HG03139 (cell line): ENCODE data around the gene CHD2.
A peak's percentile ranks its signal among the peaks of the same experiment; 100 is the strongest.
"Not testable (repeated sequence)": the region's sequence is repeated elsewhere in the genome, so short reads cannot be mapped to it uniquely, and the experiment has no call there.

ENCODE experiments used
- ATAC-seq: cut with Tn5 transposase; IDR thresholded peaks from one replicate; pipeline ENCODE4 v1.9.1; 2021; ENCODE audit not compliant: unreplicated experiment

CHD2 gene

DNA sequence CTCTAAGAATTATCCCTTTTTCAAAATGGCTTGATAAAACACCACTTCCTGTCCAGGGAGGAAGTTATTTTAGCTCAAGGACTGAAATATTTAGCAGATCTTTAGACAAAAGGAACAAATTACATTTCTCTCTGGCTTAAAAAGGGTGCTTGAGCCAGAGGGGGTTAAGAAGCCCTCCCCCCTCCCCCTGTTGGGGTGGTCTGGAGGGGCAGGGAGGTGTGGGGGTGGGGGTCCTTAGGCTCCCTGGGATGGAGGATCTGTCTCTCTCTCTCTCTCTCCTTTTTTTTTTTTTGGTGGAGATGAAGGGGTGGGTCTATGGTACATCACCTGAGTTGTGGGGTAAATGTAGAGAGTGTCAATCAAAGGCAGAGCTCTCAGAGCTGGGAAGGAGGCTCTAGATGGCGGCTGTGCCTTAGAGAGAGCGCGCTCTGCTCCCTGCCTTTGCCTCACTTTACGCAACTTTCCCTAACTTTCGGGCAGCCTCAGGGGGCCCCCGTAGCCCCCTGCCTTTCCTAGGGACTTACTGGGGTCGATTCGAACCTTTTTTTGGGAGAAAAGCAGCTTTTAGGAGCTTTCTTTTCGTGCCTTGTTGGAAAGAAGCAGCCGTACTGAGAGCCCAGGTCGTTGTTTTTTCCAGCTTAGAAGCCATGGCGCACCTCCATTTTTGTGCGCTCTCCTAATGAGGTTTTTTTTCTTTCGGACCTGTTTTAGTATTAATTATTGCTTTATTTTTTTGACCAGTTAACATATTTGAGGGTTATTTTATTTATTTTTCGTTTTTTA is at the start of gene CHD2:
Gene CHD2, plus strand, starts transcription at position 377 of the 783 bp plus-strand sequence. CDS start 914 bp downstream, outside the sequence.
- peak; percentile 60 for ATAC-seq

DNA sequence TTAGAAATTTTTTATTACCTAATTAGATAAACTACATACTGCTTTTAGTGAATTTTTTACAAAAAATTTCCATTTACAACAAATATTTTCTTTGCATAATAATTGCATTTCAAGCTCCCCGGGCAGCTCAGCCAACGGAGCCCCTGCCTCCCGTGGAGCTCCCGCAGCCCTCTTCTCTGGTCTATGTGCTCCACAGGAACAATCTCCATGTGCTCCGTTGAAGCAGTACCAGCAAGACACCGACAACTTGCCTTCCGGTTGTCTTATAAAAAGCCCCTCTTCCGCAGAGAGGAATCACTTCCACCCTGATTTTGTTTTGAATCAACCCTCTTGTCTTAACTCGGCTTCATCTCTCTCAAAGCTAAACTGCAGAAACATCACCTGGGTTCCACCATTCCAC is 46.9 kb upstream of the CHD2 start:
- no peak for ATAC-seq

DNA sequence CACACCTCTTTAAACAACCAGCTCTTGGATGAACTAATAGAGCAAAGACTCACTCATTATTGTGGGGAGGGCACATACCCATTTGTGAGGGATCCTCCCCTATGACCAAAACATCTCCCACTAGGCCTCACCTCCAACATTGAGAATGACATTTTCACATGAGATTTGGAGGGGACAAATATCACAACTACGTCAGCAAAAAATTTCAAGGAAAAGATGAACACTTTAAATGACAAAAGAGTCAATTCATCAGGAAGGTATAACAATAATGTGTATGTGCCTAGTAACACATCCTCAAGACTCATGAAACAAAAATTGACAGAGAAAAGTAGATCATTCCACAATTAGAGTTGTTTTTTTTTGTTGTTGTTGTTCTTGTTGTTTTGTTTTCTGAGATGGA is 38.4 kb upstream of the CHD2 start:
- ATAC-seq: no peak

DNA sequence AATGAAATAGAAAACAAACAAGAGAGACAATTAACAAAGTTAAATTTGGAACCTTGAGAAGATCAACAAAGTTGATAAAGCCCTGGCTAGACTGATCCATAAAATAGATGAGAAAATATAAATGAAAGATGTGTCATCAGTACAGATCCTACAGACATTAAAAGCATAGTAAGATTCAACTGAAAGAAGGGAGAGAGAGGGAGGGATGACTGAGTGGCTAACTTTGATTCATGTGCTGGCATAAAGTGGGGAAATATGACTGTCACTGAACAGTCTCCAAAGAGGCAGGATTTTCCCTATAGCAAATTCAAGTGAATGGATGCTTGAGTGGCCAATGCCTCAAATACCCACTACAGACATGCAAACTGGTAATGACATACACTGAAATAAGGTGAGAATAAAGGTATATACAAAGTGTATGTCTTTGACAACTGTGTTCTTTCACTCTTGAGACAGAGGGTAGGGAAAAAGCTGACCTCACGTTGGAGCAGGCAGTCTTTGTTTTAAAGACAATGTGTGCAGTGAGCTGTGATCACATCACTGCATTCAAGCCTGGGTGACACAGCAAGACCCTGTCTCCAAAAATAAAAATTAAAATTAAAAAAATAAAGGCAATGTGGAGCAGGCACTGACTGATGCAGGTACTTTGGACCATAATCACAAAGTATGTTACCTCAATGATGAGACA is 35.9 kb upstream of the CHD2 start:
- ATAC-seq: no peak

DNA sequence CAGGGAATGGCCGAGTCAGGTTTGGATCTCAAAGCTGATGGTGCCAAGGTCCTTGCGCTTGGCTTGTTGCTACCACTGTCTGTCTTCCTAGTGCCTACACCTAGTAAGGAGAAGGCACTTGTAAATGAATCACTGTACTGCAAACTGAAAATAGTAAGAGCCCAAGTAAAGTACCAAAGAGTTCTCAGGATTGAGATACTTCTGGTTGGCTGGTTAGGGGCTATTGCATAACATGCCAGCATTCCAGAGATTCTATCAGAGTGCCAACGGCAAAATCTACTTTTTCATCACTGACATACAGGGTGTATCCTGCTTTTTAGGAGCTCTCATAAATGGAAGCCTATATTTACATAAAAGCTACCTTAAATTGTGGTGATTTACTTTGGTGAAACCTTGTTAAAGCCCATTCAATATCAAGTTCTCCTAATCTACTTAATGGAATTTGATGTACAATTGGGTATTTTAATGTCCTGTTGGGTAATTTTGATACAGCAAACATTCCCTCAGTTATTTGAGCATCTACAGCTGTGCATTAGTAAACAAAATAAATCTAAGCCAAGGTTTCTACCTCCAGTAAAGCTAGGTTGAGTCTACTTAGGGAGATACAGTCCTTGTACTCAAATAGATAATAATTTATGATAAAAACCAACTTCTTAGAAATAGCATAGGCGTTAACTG is 30.7 kb upstream of the CHD2 start:
- no peak for ATAC-seq

DNA sequence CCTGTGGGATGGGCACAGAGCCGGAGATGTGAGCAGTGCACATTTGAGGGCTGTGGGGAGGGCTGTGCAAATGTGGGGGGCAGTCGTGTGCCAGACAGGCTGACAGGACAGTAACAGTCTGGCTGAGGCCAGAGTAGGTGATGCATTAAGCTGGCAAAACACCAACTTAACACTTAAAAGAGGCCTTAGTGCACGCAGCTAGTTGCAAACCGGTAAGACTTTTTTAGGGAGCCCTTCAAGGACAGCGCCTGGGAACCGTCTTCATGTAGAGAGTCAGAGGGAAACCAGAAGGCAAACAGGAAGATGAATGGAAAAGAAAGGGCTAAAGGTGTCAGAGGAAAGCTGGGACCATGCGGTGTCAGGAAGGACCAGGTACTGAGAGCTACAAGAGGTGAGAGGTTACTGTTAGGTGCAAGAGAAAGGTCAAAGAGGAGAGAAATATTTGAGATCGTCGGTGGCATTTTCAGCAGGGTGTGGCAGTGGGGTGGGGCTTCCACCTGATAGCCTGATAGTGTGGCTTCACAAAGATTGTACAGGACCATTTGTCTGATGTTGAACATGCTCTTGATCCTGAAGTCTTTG is 30.0 kb upstream of the CHD2 start:
- ATAC-seq: no peak

DNA sequence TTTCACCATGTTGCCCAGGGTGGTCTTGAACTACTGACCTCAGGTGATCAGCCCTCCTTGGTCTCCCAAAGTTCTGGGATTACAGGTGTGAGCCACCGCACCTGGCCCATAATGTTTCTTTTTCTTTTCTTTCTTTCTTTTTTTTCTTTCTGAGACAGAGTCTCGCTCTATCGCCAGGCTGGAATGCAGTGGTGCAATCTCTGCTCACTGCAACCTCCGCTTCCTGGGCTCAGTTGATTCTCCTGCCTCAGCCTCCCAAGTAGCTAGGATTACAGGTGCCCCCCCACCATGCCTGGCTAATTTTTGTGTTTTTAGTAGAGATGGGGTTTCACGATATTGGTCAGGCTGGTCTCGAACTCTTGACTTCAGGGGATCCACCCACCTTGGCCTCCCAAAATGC is 27.2 kb upstream of the CHD2 start:
- ATAC-seq: not testable (repeated sequence)

DNA sequence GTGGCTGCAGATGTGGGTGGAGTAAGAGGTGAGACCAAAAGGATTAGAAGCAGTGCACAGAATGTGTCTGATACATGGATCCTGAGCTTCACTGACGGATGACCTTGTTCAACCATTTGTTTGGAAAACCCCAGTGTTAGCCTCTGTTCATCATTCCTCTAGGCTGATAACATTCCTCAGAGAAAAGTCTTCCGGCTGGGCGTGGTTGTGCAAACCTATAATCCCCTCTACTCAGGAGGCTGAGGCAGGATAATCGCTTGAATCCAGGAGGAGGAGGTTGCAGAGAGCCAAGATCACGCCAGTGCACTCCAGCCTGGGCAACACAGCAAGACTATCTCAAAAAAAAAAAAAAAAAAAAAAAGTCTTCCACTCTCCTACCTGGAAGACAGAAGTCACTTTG is 23.1 kb upstream of the CHD2 start:
- no peak for ATAC-seq

DNA sequence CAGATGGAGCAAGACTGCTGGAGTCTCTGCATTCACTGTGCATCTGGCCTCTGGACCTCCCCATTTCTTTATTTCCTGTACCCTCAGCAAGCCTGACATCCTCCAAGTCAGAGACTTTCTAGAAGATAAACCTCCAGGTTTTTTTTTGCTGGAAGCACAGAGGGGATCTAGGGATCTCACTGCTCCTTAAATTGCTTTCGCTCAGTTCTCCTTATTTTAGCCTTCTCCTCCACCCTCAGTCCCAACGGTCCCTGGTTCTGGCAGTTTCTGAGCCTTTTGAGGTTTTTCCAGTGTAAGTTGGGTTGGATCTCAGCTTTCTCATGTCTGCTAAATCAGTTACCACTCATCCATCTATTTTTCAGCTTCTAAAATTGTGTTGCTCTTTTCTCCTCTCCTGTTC is 22.7 kb upstream of the CHD2 start:
- ATAC-seq: no peak

DNA sequence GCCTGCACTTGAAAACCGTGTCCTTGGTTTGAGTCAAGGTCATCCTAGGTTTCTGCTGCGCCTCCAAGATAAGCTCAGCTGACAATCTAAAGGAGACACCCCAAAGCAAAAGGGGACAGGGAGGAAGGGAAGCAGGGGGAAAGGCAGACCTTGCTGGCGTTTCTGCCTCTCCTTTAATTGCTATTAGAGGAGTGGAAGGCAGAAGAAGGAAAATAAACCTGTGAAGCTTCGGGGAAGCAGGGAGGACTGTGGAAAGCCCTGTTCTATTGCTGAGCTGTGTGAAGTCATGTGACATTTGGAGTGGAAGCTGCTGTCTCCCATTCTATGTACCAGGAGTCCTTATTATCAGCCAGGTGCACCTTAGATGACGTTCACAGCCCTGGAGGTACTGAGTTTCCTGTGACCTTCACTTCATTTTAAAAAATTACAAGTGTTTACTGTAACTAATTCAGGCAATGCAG is 21.5 kb upstream of the CHD2 start:
- ATAC-seq: no peak

DNA sequence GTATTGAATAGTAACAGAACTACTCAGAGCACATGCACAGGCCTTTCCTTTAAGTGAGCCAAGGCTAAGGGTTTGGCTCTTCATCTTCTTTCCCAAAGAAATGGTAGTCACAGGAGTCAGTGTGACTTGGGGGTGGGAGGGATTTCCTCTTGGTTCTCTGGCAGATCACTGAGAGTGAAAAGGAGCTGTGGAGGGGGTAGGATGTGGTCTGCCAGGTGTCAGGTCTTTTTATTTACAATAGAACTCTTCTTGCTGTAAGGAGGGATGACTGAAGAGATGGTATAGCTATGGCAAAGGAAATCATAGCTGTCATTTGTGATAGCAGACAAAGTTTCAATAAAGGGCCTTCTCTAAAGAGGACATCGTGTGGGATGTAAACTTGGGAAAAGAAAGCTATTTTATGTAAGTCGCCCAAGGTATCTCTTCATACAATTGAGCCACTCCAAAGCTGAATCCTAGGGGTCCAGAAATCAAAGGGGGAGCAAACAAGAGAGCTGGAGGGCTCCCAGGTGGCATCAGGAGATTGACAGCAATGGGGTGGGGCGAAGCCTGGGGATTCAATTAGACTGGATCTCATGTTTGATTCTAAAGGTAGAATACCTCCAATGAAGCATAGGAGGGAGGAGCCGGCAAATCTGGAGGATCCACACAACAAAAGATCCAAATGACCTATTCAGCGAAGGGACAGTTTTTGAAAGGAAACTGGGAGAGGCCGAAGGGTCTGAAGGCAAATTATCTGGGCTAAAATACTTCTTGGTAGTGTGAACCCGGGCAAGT is 20.0 kb upstream of the CHD2 start:
- no peak for ATAC-seq

DNA sequence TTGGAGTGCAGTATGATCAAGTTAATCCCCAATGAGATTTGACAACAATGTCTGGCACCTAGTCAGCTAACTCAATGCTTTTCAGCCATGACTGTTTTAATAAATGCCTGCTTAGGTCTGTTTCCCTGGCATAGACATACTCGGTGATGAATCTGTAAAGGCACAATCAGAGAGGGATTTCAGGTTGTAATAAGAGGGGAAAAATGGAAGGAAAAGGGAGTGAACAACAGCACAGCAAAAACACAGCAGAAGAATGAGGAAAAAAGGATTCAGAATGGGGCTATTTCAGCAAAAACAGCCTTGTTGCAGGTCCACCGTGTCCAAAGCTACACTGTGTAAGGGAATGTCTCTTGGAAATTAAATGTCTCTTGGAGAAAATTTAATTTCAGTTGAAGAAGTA is 19.3 kb upstream of the CHD2 start:
- ATAC-seq: no peak

DNA sequence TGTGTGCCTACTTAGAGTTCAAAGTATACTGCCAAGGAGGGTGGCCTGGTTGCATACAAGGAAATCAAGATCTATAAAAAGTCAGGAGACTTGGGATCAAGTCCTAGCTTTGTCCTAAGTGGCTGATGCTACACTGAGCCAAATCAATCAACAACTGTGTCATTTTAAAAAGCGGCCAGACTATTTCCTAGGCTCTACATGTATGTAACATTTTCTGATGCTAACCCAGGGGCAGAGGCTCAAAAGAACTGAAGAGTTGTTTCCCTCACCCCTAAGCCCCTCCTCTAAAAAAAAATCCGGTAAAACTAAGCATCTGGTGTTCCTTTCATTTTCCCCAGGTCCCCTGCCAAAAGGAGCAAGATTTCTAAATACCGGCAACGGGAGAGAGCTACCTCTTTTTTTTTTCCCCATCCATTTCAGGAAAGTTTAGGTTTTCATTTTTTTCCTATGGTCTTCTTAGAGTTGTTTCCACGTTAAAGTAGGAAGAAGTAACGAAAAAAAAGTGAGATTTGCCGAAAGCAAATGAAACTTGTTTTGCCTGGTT is 18.8 kb upstream of the CHD2 start:
- no peak for ATAC-seq

DNA sequence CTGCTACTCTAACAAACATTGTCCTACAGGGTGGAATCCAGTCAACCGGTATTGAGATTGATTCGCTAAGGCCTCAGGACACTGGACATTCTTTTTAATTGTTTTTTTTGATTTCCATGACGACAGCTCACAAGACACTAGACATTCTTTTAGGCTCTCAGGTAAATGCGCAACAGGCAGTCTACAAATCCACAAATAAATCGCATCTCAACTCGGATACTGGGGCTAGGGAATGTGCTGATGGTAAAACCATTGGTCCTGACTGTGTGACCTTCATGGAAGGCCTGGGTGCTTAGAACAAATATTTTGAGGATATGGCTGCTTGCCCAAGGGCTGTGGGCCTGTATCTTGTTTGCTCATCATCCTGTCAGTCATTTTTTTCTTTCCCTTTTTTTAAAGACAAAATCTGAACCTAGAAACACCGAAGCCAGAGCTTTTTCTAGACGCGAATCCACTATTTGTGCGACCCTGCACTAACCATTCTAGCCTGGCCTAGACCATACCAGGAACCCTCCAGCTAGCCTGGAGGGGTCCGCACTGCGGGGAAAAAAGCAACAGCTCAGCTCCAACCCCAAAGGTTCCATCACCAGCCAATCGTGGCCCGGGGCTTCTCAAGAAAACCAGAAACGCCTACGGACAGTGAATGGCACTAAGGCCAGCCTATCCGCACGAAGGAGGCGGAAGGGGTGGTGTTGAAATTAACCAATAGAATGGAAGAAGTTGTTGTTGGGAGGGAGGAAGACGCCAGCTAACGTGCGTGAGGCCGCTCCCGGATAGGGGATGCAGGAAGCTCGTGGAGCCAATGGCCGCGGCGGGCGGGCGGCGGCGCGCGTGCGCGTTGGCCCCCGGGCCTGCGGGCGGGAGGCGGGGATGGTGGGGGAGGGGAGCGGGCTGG is 18.1 kb upstream of the CHD2 start:
- peak; percentile 94 for ATAC-seq

DNA sequence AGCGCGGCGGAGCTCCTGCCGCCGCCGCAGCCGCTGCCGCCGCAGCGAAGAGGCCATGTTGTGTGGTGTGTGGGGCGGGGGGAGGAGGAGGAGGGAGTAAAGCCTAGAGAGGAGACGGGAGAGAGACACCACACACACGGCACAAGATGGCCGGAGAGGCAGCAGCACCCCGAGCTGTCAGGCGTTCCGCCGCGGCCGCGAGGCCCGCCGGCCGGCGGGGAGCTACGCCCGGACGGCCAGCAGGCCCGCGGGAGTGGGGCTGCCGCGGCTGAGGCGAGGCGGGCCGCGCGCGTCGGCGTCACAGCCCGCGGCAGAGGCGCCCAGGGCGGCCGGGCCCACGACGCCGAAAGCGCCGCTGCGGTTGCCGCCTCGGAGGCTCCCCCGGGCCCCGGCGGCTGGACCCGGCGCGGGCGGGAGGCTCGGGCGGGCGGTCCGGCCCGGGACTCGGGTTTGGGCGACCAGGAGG is 17.4 kb upstream of the CHD2 start:
- peak; percentile 52 for ATAC-seq

DNA sequence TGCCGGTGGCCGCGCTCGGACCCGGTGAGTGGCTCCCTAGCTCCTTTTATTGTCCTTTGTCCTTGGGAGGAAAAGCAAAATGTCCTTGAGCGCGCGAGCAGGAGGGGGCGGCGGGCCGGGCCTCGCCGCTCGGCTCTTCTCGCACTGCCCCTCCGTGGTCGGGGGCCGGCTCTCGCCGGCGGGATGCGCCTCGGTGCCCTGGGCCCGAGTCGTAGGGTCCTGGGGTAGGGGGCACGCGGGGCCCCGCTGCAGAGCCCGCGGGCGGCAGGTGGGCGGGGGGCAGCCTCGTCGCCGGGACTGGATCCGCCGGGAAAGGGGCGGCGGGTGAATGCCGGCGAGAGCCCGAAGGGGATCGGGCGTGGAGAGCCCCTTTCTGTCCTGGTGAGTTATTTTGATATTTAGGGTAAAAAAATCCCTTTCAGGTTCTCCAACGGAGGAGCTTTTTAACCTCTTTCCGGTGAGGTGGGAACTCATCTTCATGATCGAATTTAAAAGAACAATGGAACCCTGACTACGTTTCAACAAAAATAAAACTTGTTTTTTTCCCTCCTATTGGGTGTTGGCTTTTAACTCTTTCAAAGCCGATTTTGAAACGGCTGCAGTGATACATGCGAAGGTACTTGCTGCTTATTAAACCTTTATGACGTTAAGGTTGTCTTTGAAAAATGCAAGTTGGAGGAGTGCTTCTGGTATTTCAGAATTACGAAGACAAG is 16.8 kb upstream of the CHD2 start:
- ATAC-seq: no peak

DNA sequence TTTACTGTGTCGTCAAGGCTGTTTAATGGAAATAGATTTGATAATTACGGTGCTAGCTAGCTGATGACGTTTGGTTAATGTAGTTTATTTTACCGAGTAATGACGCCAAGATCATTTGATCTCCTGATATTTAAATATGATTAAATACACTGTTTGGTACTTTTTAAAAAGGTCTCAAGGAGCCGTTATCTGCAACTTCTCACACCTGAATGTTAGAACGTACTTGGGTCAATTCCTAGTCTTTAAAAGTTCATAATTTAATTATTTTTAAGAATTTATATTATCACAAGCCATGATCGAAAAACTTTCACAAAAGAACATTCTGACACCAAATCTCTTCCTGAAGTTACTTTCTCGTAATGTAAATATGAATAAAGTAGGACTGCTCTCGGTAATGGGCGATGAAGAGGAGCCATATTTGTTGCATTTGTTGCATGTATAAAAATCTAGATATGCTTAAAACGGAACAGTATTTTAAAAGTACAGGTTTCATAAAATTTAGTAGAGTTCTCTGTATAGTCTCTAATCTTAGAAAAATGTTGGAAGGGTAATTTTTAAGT is 16.2 kb upstream of the CHD2 start:
- no peak for ATAC-seq

DNA sequence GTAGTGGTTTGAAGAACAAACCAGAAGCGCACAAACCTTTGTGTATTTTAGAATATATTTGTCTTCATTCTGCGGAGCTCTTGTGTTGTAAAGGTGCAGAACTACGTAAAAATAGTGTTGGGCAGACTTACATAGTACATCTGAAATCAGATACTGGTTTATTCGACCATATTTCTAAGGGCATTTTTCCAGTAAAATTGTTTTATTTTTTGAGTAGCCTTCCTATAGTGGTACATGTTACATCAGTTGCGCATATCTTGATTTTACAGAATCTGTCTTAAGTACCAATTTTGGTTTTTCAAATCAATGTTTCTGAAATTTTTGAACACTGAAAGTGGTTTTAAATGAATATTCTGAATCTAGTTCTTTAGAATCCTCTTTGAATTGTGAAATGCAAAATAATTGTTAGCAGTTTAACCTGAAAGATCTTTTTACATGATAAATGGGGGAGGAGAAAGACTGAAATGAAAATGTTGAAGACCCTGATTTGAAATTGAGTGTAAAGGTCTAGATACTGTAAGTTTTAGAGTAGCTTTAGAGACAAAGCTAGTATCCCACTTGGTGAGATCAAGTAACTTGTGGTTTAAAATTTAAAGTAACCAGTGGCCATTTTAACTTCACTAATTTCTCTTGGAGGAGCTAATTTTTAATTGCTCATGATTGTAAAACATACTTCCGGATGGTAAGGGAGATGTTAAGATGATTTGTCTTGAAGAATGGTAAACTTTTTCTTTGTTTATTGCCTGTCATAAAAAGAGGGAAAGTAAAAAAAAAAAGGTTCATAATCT is 15.5 kb upstream of the CHD2 start:
- no peak for ATAC-seq
